ENCODE results near the gene CNTFR.

- no peak for TF ChIP-seq CTCF (optimal IDR thresholded peaks at IDR 0.05 in 1 of 3, IDR thresholded peaks at IDR 0.05 in 1 of 3, conservative IDR thresholded peaks at IDR 0.05 in 1 of 3; ENCODE audit: extremely low read depth in 1 of 3, insufficient read depth in 2 of 3, low read length in 3 of 3)
- TF ChIP-seq EZH2 (IDR thresholded peaks at IDR 0.05; ENCODE audit: low read length), result no peak
Measured at GRCh38 chr9:34555936-34556525, 33.5 kb downstream of the CNTFR start.
